Neural cell (in vitro differentiated cells): ENCODE data around the gene APOE.

Source experiments
- POLR2AphosphoS5 ChIP-seq: IDR thresholded peaks from 2 replicates; pipeline ENCODE4 v1.6.1; 2012
- RAD21 ChIP-seq: fragments of 450-650 bp; conservative IDR thresholded peaks from 2 replicates; pipeline ENCODE4 v1.6.1; 2014; ENCODE audit warnings: antibody characterized with exemption, mild to moderate bottlenecking, moderate library complexity
- SMC3 ChIP-seq: fragments of 450-650 bp; conservative IDR thresholded peaks from 2 replicates; pipeline ENCODE4 v1.6.1; 2014; ENCODE audit warnings: antibody characterized with exemption, mild to moderate bottlenecking, moderate library complexity; ENCODE audit not compliant: poor library complexity
- TAF1 ChIP-seq: IDR thresholded peaks from 2 replicates; pipeline ENCODE4 v1.6.1; 2012; ENCODE audit warnings: low read depth
- TF ChIP-seq, protein P1 (sequence below): fragments of 450-650 bp; IDR thresholded peaks from 2 replicates; pipeline ENCODE4 v1.5.1; 2014; ENCODE audit warnings: antibody characterized with exemption, mild to moderate bottlenecking, moderate library complexity; ENCODE audit not compliant: poor library complexity, severe bottlenecking
- TF ChIP-seq, protein P2 (sequence below): IDR thresholded peaks from 2 replicates; pipeline ENCODE4 v1.6.1; 2012; ENCODE audit warnings: borderline replicate concordance

DNA sequence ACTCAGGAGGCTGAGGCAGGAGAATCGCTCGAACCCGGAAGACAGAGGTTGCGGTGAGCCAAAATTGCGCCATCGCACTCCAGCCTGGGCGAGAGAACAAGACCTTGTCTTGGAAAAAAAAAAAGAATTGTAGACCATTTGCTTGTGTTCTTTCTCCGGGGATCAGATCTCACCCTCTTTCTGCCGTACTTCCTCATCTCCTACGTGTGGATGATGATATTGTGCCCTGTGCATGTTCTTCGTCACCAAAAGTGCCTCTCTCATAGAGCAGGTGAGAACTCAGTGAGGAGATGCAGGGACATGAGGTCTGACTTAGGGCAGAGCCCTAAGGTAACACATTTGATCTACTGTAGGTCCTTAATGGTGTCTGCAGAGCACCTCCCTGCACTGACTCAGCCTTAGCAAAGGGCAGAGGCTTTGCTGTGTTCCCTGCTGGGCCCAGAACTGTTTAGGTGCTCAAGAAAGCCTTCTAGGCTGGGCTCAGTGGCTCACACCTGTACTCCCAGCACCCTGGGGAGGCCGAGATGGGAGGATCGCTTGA, 41.5 kb downstream of the APOE start:
- TF ChIP-seq, protein P1, sequence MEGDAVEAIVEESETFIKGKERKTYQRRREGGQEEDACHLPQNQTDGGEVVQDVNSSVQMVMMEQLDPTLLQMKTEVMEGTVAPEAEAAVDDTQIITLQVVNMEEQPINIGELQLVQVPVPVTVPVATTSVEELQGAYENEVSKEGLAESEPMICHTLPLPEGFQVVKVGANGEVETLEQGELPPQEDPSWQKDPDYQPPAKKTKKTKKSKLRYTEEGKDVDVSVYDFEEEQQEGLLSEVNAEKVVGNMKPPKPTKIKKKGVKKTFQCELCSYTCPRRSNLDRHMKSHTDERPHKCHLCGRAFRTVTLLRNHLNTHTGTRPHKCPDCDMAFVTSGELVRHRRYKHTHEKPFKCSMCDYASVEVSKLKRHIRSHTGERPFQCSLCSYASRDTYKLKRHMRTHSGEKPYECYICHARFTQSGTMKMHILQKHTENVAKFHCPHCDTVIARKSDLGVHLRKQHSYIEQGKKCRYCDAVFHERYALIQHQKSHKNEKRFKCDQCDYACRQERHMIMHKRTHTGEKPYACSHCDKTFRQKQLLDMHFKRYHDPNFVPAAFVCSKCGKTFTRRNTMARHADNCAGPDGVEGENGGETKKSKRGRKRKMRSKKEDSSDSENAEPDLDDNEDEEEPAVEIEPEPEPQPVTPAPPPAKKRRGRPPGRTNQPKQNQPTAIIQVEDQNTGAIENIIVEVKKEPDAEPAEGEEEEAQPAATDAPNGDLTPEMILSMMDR: no peak
- TF ChIP-seq POLR2AphosphoS5 (no peak), SMC3 (no peak), TAF1 (no peak), RAD21 (no peak)
- TF ChIP-seq, protein P2, sequence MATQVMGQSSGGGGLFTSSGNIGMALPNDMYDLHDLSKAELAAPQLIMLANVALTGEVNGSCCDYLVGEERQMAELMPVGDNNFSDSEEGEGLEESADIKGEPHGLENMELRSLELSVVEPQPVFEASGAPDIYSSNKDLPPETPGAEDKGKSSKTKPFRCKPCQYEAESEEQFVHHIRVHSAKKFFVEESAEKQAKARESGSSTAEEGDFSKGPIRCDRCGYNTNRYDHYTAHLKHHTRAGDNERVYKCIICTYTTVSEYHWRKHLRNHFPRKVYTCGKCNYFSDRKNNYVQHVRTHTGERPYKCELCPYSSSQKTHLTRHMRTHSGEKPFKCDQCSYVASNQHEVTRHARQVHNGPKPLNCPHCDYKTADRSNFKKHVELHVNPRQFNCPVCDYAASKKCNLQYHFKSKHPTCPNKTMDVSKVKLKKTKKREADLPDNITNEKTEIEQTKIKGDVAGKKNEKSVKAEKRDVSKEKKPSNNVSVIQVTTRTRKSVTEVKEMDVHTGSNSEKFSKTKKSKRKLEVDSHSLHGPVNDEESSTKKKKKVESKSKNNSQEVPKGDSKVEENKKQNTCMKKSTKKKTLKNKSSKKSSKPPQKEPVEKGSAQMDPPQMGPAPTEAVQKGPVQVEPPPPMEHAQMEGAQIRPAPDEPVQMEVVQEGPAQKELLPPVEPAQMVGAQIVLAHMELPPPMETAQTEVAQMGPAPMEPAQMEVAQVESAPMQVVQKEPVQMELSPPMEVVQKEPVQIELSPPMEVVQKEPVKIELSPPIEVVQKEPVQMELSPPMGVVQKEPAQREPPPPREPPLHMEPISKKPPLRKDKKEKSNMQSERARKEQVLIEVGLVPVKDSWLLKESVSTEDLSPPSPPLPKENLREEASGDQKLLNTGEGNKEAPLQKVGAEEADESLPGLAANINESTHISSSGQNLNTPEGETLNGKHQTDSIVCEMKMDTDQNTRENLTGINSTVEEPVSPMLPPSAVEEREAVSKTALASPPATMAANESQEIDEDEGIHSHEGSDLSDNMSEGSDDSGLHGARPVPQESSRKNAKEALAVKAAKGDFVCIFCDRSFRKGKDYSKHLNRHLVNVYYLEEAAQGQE: no peak
